B cell (primary cell): Measurements from ENCODE around the gene TELO2. TPM values are rescaled to one million over a fixed set of nuclear protein-coding genes. Genes with fewer than 3 reads are reported as not detected.
A peak's percentile ranks its signal among the peaks of the same experiment; 100 is the strongest.

ENCODE experiments used
- ATAC-seq: fragments of 200-7000 bp; cut with Tn5 transposase; one replicate; pipeline ENCODE4 v1.10.0; 2021; ENCODE audit warnings: low read depth, mild to moderate bottlenecking, moderate number of reproducible peaks, moderate library complexity
- CTCF ChIA-PET: fragments of 350-600 bp; sonication (Branson Sonifier 250); formaldehyde crosslinking; loops from one replicate; lab custom pipeline; 2021; ENCODE audit warnings: antibody characterized with exemption, inconsistent platforms; lab: Charles Lee
- POLR2A ChIA-PET: fragments of 350-600 bp; sonication (Branson Sonifier 250); formaldehyde crosslinking; loops from one replicate; lab custom pipeline; 2021; ENCODE audit warnings: antibody characterized with exemption; lab: Charles Lee
- DNase-seq: peaks from one replicate; pipeline ENCODE4 v3.0.0; 2013
- H2AFZ ChIP-seq: 2 replicates; pipeline ENCODE4 v1.6.1; 2012; ENCODE audit warnings: mild to moderate bottlenecking, low read depth, low read length; ENCODE audit not compliant: insufficient read depth, poor library complexity, severe bottlenecking
- H3K27ac ChIP-seq, 2 donors: 1 replicate in 1 of 2; 2 replicates in 1 of 2; pipeline ENCODE4 v1.5.1; 2012 to 2013; ENCODE audit warnings: low read length in 2 of 2, mild to moderate bottlenecking in 2 of 2, moderate library complexity in 1 of 2
- H3K27me3 ChIP-seq, 4 experiments: fragments of 200-600 bp in 1 of 4; sonication (generic) in 1 of 4; replicated peaks in 1 of 4; 1 replicate in 2 of 4; 2 replicates in 2 of 4; pipeline versions ENCODE4 v1.6.1 to v1.7.0; 2013 to 2016; ENCODE audit warnings: low read length in 3 of 4, mild to moderate bottlenecking in 2 of 4, mixed read lengths in 1 of 4, moderate library complexity in 1 of 4; ENCODE audit not compliant: insufficient read depth in 4 of 4, control insufficient read depth in 3 of 4; ENCODE audit errors: control extremely low read depth in 1 of 4
- H3K36me3 ChIP-seq, 2 experiments: replicated peaks in 1 of 2; 1 replicate in 1 of 2; 2 replicates in 1 of 2; pipeline versions ENCODE4 v1.6.1 to v1.7.1; 2013; ENCODE audit warnings: low read length in 1 of 2; ENCODE audit not compliant: insufficient read depth in 2 of 2, control insufficient read depth in 1 of 2; ENCODE audit errors: control extremely low read depth in 1 of 2, extremely low read depth in 1 of 2
- H3K4me1 ChIP-seq, 2 donors: fragments of 200-600 bp in 1 of 2; sonication (generic) in 1 of 2; 1 replicate in 1 of 2; 2 replicates in 1 of 2; pipeline versions ENCODE4 v1.5.1 to v1.6.1; 2013 to 2017; ENCODE audit warnings: low read length in 2 of 2; ENCODE audit not compliant: control insufficient read depth in 2 of 2, insufficient read depth in 2 of 2
- H3K4me2 ChIP-seq: replicated peaks from 2 replicates; pipeline ENCODE3; 2012; ENCODE audit warnings: mild to moderate bottlenecking, low read depth, low read length; ENCODE audit not compliant: poor library complexity, severe bottlenecking
- H3K4me3 ChIP-seq, 5 experiments: fragments of 200-600 bp in 1 of 5; sonication (generic) in 1 of 5; 1 replicate in 3 of 5; 2 replicates in 2 of 5; pipeline versions ENCODE4 v1.5.1 to v1.7.0; 2011 to 2016; ENCODE audit warnings: low read length in 4 of 5, mild to moderate bottlenecking in 4 of 5, low read depth in 2 of 5, control low read depth in 1 of 5, moderate library complexity in 1 of 5; ENCODE audit not compliant: insufficient read depth in 1 of 5; ENCODE audit errors: control extremely low read depth in 1 of 5, extremely low read depth in 1 of 5
- H3K79me2 ChIP-seq: fragments of 200-600 bp; sonication (generic); one replicate; pipeline ENCODE4 v1.6.0; 2016; ENCODE audit warnings: low read length; ENCODE audit not compliant: control insufficient read depth, insufficient read depth
- H3K9ac ChIP-seq: fragments of 200-600 bp; sonication (generic); 2 replicates; pipeline ENCODE4 v1.6.1; 2017; ENCODE audit warnings: mild to moderate bottlenecking, low read length, moderate library complexity
- H3K9me3 ChIP-seq, 3 donors: one replicate each; pipeline versions ENCODE4 v1.6.1 to v1.7.1; 2013; ENCODE audit warnings: low read length in 2 of 3; ENCODE audit not compliant: control insufficient read depth in 2 of 3, insufficient read depth in 1 of 3; ENCODE audit errors: control extremely low read depth in 1 of 3
- H4K20me1 ChIP-seq: 2 replicates; pipeline ENCODE4 v1.6.0; 2012; ENCODE audit warnings: mild to moderate bottlenecking, low read length; ENCODE audit not compliant: insufficient read depth, control insufficient read depth, poor library complexity, severe bottlenecking
- H3K27ac Mint-ChIP-seq: one replicate; pipeline ENCODE4 v1.8.0; 2021; ENCODE audit warnings: mixed read lengths
- H3K27me3 Mint-ChIP-seq: one replicate; pipeline ENCODE4 v1.8.0; 2021; ENCODE audit warnings: mixed read lengths
- H3K4me1 Mint-ChIP-seq: one replicate; pipeline ENCODE4 v1.8.0; 2021; ENCODE audit warnings: mixed read lengths
- H3K4me3 Mint-ChIP-seq: one replicate; pipeline ENCODE4 v1.8.0; 2021; ENCODE audit warnings: mixed read lengths
- H3K9me3 Mint-ChIP-seq: one replicate; pipeline ENCODE4 v1.8.0; 2022; ENCODE audit warnings: mixed read lengths; ENCODE audit not compliant: insufficient read depth
- CTCF ChIP-seq: fragments of 200-600 bp; IDR thresholded peaks from one replicate; pipeline ENCODE4 v1.8.0; 2022; ENCODE audit warnings: antibody characterized with exemption, mild to moderate bottlenecking
- EZH2 ChIP-seq: IDR thresholded peaks from 2 replicates; pipeline ENCODE4 v1.6.1; 2012; ENCODE audit warnings: borderline replicate concordance, low read depth, mild to moderate bottlenecking, moderate library complexity, low read length; ENCODE audit not compliant: insufficient read depth, poor library complexity, severe bottlenecking
- WGBS: methylation state at CpG from one replicate; pipeline ENCODE4 v1.1.5; 2013; ENCODE audit warnings: missing lambda C conversion rate; ENCODE audit not compliant: insufficient coverage; 5-methylcytosine and 5-hydroxymethylcytosine counted together
- intact Hi-C: fragments of 100-400 bp; cut with micrococcal nuclease; formaldehyde crosslinking; loops from one replicate; pipeline ENCODE4 v1.10.0; 2022
- polyA plus RNA-seq: library from polyadenylated mRNA; depleted of rRNA; stranded (reverse); fragments of >200 nt; gene quantifications from 2 replicates; pipeline ENCODE4 v1.2.3, GENCODE V29; 2012
- total RNA-seq, 2 donors: library from RNA; stranded (reverse); fragments of 120-200 nt in 1 of 2; gene quantifications; 1 replicate in 1 of 2; 2 replicates in 1 of 2; pipeline versions ENCODE4 v1.2.3 to v1.2.4, GENCODE V29; 2013 to 2022

Gene TELO2
- total and polyA plus RNA-seq, 2 donors (not counting 1 experiment from before 2014, with no cell fraction given) = 81.9 to 136 TPM

- no peak overlapping the region for H3K4me2 ChIP-seq
- no peak overlapping the region for H3K9ac ChIP-seq
- peaks cover 58% of the 10 kb centered on the region for H3K79me2 ChIP-seq
- ATAC-seq (no peak), DNase-seq (no peak)
- ChIA-PET CTCF (no interaction called here), POLR2A (no interaction called here)
- Mint-ChIP-seq H3K4me3 (no peak overlapping the region), H3K9me3 (no peaks in the 10 kb centered on the region), H3K4me1 (peaks cover 24% of the 10 kb centered on the region), H3K27me3 (no peaks in the 10 kb centered on the region), H3K27ac (no peak overlapping the region)
- intact Hi-C loops = no loop called here
- no peaks in the 10 kb centered on the region for H3K9me3 ChIP-seq
- H3K27me3 ChIP-seq = no peaks in the 10 kb centered on the region
- H2AFZ ChIP-seq = no peak overlapping the region
- no peak for TF ChIP-seq EZH2
- no peak for TF ChIP-seq CTCF
- no peaks in the 10 kb centered on the region for H4K20me1 ChIP-seq
- peaks cover 31 to 34% of the 10 kb centered on the region in 2 donors for H3K4me1 ChIP-seq
- no peak overlapping the region for H3K4me3 ChIP-seq
- no peak overlapping the region for H3K27ac ChIP-seq
- 97% methylated on average over 37 of the region's 41 CpGs for WGBS
- H3K36me3 ChIP-seq = peaks cover 0 to 76% of the 10 kb centered on the region in 2 experiments
These were observed 37.7 kb upstream of the TELO2 start for GRCh38 chr16:1455190-1456171.

DNA sequence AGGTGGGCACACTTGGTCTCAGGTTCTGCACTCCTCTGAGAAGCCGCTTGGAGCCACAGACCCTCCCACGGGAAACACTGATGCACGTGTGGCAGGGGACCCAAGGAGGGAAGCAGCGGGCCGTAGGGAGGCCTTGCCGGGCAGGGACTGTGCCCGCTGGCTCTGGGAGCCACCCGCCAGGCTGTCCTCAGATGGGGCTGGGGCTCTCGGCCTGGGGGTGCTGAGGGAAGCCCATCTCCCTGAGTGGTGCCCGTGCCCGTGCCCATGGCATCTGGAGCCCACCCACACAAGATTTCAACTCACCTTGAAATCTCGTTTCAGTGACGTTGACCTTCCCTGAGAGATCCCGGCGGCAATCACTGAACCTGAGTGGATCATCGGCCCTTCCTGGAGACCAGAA lies 36.2 kb upstream of the TELO2 start:
- H3K4me3 Mint-ChIP-seq = no peak overlapping the region

More for the DNA sequence above, 36.2 kb upstream of the TELO2 start:
- Histone ChIP-seq H3K4me1 (peaks cover 31 to 34% of the 10 kb centered on the region in 2 donors), H3K27ac (peak overlapping the region in 1 of 2 donors; percentile 98), H3K9ac (no peak overlapping the region), H3K4me2 (peak overlapping the region; percentile 70), H3K9me3 (peaks cover 0 to 3% (median 0%) of the 10 kb centered on the region in 3 donors), H3K27me3 (no peaks in the 10 kb centered on the region), H4K20me1 (no peaks in the 10 kb centered on the region), H3K36me3 (peaks cover 0 to 76% of the 10 kb centered on the region in 2 experiments), H2AFZ (no peak overlapping the region), H3K79me2 (peaks cover 73% of the 10 kb centered on the region), H3K4me3 (peak overlapping the region in 1 of 5 experiments; percentile 38)
- no peak overlapping the region for H3K27ac Mint-ChIP-seq
- intact Hi-C loops = no loop called here
- 86% methylated on average over 16 of the region's 16 CpGs for WGBS
- H3K27me3 Mint-ChIP-seq = no peaks in the 10 kb centered on the region
- ChIA-PET POLR2A (no interaction called here), CTCF (interaction anchor here (0.8 kb wide), 1 partner anchor 11 kb away, joined by 3 read pairs; no protein-coding TSS in a partner anchor)
- H3K4me1 Mint-ChIP-seq = peaks cover 28% of the 10 kb centered on the region
- DNase-seq (no peak), ATAC-seq (no peak)
- no peaks in the 10 kb centered on the region for H3K9me3 Mint-ChIP-seq
- TF ChIP-seq EZH2 (no peak), CTCF (no peak)
